GM18517 (cell line): ENCODE results near the gene PTPRN2.
"Not testable (repeated sequence)": the region's sequence is repeated elsewhere in the genome, so short reads cannot be mapped to it uniquely, and the experiment has no call there.

Source experiments
- ATAC-seq: cut with Tn5 transposase; IDR thresholded peaks from one replicate; pipeline ENCODE4 v1.9.1; 2021; ENCODE audit warnings: mild to moderate bottlenecking, moderate library complexity; ENCODE audit not compliant: unreplicated experiment

Gene PTPRN2

DNA sequence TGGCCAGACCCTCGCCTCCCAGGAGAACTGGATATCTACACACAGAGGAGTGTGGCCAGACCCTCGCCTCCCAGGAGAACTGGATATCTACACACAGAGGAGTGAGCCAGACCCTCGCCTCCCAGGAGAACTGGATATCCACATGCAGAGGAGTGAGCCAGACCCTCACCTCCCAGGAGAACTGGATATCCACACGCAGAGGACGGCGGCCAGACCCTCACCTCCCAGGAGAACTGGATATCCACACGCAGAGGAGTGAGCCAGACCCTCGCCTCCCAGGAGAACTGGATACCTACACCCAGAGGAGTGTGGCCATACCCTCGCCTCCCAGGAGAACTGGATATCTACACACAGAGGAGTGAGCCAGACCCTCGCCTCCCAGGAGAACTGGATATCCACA, 862.3 kb downstream of the PTPRN2 start:
- ATAC-seq: not testable (repeated sequence)

DNA sequence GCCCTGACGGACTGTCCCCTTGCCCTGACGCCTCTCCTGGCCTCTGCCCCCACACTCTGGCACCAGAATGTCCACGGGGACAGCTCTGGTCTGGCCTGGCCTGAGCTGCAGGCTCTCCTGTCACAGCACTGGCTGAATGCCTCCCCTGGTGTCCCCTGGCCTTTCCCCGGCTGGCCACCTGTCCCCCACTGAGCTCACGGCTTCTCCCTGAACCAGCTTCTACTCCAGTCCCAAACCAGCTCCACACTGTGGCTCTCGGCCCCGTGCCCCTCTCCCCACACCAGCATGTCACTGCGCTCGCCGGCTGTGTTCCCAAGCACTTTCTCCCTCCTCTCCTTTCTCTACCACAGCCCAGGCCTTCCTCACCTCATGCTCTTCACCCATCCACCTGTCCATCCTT, 864.4 kb downstream of the PTPRN2 start:
- no peak for ATAC-seq

DNA sequence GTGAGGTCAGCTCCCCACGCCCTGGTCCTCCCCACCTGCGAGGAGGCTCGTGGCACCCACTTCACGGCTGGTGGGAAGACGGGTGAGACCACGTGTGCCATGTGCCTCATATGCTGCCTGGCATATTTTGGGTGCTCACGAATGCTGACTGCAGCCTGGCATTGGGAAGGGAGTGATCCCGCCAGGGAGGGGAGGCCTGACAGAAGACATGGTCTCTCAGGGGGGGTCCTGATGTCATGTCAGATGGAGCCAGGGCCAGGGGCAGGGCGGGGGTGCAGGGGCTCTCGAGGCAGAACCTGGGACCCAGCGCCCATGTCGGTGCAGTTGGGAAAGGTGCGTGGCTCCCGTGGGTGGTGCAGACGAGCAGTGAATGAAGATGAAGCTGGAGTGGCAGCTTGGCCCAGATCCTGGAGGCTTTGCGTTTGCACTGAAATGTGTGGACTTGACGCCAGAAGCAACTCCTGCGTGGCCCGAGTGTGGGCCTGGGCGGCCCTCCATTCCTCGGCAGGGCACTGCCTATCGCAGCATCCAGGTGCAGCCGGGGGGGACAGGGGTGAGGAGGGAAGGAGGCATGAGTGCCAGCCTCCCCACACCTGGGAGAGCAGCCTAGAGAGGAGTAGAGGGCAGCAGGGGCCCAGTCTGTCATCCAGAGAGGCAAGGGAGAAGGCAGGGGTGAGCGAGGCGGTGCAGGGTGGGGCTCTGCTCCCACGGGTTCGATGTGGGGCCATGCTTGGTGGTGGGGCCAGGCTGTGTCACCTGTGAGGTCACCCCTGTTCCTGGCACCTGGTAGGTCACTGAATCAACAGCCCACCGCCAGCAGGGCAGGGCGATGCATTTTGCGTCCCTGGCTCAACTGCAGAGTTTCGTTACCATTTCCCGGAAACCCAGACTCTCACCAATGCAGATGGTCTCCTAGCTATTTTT, 865.2 kb downstream of the PTPRN2 start:
- ATAC-seq: no peak

DNA sequence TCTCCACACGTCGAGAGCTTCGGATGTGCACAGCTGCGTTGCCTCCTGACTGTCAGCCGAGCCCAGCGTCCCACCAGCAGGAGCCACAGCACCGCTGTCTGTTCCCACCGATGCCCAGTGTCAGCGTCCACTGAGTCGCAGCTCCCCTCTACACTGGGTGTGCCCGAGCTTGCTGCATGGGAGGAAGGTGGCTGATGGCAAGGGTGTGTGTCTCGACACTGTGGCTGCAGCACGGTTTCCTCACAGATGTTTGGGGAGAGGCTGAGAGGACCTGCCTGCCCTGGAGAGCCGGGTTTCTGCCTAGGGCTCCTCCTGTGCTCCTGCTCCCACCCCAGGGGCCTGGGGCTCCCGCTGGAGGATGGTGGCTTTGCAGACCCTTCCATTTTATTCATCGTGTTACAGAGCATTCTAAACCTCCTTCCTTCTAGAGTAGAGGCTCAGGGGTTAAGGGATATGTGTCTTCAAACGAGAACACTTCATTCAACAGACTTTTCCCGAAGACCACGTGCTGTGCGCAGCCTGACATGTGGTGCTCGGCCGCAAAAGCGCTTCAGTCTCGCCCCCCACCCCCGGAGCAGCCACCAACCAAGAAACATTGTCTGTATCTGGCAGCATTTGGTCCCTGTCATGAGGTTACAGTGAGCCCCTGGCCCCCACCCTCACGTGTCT, 866.0 kb downstream of the PTPRN2 start:
- ATAC-seq: no peak

DNA sequence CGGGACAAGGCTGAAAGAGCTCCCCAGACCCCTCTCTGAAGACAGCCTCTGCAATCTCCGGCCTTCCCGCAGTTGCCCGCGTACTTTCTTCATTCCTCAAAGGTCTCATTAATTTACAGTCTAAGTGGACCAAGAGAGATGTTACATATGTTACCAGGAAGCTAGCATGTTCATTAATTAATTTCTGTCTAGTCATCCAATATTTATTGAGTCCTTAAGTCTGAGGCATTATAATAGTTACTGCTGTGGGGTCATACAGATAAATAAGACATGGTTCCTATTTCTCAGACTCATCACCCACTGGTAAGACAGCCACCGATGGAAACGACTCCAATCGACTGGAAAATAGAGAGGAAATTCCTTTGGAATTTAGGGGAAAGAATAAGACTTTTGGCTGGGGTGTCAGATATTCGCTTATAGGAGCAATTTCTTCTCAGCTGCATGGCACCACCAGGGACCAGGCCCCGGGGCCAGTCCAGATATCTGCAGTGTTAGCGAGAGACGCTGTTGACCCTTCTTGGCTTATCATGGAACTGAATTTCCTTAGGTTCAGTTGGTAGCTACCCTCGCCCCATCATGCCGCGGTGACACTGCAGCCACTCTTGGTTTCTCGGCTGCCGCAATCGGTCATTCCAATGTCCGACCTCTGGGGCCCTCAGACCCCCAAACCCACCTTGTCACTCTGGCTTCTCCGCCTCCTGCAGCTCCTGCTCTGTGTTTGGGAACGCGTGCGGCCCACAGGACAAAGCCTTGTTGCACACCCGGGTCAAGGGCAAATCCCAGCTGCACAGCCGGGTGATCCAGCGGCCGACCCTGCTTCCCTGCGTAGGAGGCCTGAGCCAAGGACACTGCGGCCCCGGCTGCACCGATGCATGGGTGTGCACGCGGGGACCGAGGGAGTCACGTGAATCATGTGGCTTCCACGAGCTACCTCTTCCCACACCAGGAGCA, 867.6 kb downstream of the PTPRN2 start:
- ATAC-seq: no peak

DNA sequence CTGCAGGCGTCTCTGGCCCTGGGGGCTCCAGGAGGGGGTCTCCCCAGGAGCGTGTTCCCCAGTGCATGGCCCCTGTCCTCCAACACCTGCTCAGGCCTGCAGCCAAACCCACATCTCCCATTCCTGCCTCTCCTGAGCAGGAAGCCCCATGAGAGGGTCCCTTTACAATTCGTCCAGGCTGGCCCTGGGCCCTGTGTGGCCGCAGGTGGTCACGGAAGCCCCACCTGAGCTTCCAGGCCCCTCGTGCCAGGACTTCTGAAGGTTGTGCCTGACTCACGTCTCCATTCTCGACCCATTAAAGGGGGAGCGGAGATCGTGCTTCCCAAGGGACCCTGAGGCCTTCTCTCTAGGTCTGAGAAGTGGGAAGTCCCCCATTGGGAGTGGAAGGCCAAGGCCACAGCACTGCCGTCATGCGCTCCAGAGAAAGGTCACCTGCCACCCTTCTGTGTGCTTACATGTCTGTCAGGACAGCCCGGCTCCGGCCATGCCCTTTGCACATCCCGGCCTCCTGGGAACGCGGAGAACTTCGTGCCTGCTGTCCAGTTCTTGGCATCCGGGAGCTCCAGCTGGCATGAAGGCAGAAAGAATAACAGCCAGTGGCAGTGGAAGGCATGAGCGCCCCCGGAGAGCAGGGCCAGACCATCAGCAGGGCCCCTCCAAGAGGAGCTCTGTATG, 868.5 kb downstream of the PTPRN2 start:
- ATAC-seq: no peak

DNA sequence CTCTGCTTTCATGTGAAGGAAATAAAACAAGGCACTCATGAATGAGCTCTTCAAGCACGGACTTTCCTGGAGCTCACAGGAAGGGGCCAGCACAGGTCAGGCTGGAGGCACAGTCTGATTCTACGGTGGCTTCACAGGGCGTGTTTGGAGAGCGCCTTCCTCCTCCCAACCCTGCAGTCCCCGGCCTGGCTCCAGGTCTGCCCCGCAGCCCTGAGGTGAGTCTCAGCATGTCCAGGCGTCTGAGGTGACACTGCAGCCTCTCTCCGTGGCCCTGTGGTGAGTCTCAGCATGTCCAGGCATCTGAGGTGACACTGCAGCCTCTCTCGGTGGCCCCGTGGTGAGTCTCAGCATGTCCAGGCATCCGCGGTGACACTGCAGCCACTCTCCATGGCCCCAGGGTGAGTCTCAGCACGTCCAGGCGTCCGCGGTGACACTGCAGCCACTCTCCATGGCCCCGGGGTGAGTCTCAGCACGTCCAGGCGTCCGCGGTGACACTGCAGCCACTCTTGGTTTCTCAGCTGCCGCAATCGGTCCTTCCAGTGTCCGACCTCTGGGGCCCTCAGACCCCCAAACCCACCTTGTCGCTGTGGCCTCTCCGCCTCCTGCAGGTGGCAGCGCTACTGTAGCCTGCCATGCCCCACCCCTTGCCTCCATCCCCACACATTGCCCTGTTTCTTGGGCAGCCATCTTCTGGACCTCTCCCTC, 869.2 kb downstream of the PTPRN2 start:
- ATAC-seq: no peak

DNA sequence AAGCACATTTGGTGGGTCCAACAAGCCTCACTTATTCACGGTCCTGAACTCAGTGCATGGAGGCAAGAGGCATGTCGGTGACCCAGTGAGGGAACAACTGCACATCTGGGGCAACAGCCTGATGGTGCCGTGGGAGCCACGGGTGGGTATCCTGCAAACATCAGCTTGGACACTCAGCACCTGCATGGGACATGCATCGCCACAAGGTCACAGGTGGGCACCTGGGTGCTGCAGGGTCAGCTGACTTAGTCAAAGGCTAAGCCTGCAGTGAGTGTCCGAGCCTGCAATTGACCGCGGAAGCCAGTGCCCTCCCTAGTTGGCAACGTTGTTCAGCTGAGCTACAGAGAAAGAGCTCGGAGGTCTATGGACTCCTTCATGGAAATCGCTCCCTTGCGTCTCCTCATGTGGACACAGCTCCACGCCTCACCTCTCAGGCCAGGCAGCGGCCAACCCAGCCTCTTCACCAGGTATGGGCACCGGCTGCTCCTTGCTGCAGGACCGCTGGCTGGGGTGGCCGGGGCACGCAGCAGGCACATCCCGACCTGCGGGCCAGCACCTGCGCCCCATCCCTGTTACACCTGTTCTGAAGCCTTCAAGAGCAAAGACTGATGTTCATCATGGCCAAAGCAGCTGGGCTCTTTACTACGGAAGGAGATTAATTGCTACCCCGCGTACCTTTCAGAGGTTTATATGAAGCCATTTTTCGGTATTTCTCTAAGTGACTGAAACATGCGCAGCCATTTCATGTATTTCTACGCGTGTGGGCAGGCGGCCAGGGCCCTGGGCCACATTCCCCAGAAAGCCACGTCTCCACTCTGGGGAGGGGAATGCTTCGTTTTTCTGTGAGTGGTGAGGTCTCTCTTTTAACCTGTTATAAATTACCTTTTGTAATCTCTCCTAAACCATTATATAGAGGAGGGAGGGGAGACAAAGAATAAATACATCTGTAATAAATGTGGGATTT, 870.1 kb downstream of the PTPRN2 start:
- no peak for ATAC-seq

DNA sequence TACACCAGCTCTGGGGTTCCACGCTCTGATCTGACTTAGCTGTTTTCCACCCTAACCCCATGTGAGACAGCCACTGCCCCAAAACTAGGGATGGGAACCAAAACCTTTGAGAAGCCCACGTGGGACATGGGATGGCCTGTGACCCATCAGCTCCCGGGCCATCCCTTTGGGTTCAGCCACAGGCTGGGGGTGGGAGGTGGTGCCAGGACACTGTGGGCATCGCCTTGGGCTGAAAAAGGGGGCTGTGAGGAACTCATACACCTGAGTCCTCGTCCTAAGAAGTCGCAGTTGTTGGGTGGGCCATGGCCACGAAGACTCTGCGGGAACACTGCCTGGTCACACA, 871.7 kb downstream of the PTPRN2 start:
- ATAC-seq: no peak

DNA sequence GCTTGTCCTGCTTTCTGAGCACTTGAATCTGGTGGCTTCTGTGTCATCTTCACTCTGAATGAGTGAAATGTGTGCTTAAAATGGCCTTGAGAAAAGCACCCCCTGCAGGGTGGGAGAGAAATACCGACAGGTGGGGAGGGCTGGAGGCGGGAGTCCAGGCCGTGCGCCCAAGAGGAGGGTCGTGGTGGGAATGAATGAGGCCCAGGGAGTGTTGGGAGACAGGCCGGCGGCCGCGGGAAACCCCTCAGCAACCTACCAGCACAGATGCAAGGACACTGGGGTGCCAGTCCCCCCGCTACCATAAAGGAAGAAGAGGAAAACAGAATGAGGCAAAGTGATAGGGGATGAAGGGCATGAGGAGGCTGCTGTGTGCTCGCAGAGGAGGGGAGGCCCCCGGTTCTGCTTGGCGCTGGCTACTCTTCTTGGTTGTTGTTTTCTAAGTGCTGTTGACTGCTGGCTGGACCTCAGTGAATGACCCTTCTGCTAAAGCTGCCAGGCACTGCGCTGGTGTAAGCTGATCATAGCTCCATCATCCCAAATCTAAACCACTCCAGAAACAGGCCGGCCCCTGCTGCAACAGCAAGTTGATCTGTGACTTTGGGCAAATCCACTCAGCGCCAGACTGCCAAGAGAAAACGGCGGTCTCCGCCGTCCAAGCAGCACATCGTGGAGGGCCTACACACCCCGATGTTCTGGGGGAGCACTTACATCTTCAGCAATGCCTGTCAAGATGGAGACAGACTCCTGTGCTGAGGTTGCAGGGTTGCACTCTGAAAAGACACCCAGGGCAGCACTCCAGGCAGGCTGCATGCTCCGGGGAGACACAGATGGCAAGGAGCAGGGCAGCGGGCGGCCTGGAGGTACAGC, 872.3 kb downstream of the PTPRN2 start:
- ATAC-seq: no peak

DNA sequence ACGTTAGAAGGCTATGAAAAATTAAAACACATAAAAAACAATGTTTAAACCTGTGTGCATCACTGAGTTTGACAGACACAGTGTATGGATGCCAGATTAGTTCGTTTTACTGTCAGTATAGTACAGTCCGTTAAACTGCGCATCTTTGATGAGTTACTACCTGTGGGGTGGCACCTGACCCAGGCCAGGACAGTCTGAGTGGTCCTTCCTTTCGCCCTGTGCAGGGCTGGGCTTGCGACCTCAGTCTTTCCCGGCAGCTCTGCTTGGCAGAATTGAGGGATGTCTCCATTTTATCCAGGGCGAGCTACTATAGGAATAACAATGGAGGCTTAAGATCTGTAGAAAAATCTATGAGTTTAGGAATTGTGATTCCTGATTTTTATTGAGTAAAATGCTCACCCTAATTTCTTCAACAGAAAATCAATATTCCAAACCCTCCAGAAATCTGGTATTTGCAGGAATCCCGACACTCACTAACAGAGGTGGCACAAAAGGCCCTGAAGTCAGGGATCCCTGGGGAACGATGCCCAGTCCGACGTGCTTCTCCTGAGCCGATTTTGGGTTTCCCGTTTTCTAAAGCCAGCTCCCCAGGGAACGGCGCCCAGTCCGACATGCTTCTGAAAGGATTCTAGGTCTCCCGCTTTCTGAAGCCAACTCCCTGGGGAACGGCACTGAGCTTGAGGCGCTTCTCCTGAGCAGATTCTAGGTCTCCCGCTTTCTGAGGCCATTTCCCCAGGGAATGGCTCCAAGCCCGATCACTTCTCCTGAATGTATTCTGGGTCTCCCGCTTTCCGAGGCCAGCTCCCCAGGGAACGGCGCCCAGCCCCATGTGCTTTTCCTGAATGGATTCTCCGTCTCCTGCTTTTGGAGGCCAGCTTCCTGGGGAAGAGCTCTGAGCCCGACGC, 873.2 kb downstream of the PTPRN2 start:
- ATAC-seq: no peak

DNA sequence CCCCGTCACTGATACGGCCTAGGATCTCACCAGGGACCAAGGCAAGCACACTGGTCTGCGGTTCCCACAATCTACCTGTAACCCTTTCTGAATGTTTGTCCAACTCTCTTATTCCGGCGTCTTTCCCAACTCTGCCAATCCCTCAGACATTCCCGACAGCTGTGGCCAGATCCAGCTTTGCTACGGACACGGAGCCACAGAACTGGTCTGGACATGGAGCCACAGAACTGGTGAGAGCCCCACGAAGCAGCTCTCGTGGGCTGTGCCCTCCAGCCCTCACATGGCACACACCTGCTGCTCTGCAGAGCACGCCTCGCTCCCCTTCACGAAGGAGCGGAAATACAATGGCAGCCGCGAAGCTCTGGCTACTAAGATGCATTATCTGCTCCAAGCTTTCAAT, 874.0 kb downstream of the PTPRN2 start:
- no peak for ATAC-seq

DNA sequence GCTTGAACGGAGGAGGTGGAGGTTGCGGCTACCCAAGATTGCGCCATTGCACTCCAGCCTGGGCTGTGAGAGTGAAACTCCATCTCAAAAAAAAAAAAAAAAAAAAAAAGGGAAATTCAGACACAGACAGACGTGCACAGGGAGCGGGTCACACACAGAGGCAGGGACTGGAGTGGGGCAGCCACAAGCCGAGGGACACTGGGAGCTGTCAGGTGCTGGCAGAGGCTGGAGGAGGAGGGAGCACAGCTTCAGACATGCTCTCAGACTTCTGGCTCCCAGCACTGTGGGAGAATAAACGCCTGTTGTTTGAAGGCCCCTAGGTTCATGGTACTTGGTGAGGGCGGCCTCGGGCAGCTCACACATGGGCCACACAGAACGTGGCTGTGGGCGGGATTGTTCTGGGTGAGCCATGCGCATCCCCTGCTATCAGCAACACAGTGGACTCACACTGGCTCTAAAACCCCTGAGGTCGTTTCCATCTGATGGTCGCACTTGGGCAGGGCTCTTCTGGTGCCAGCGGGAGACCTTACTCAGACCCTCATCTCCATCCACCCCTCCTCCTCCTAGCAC, 874.9 kb downstream of the PTPRN2 start:
- no peak for ATAC-seq

DNA sequence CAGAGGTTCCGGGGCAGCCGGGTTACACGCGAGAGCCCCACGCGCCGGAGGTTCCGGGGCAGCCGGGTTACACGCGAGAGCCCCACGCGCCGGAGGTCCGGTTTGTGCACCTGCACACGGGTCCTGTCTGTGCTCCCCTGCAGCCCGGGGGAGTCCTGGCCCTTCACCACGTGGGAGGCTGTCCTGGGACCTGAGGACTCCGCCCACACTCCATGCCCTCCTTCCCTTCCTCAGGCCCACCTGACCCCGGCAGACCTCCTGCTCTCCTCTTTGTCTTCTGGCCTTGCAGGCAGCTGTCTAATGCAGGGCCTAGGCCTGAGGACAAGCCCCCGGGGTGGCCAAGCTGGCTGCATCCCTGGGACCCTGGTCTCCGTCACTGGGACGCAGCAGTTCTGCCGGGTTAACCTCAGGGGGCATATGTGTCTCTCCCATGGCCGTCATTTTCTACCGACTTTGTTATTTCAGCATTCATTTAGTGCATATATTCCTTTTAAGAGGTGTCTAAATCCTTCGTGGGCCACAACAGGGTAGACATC, 876.2 kb downstream of the PTPRN2 start:
- ATAC-seq: no peak

DNA sequence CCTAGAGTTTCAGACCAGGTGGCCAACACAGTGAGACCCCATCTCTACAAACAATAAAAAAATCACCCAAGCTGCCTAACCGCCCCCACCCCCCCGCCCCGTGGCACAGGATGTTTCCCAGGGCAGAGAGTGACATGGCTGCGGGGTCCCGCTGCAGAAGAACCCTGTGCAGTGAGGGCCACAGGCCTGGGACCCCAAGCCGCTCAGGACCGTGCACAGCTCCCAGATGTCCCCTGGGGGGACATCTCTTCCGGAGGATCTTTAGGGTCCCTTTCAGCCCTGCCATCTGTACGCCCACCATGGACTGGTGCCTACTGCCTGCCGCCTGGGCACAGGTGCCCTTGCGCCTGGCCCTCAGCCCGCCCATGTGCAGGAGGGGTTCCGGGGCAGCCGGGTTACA, 877.2 kb downstream of the PTPRN2 start:
- no peak for ATAC-seq

DNA sequence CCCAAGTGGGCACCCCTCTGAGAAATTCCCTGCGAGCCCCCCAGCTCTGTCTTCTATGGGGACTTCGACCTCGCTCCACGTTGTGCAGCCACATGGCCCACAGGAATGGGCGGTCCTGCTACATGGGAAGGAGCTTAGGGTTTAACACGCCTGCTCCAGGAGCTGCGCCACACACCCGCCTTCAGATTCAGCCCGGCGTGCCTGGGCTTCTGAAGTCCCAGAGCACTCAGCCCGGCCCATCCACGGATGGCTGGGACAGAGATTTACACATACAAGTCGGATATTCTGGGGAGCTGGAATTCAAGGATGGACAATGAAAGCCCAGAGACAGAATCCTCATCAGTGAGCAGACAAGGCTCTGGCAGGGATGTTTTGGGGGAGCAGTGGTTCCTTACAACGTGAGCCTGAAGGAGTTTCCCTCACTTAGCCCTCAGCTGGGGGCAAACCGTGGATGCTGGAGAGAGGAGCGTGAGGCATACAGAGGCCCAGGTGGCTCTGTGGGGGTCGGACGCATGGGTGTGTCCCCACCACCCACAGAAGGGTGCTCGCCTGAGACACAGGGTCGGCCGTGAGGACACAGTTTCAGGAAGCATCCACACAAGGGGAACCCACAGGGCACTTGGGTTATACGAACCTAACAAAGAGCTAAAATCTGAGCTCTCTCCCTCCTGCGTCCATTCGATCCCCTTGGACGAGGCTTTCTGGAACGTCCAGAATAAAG, 877.9 kb downstream of the PTPRN2 start:
- no peak for ATAC-seq
